ENCODE data around the gene FAM120AOS. TPM values are rescaled to one million over a fixed set of nuclear protein-coding genes. Genes with fewer than 3 reads are reported as not detected.

The FAM120AOS gene
- polyA plus RNA-seq, 1 donor from 2014 or later, result 44.5 TPM

- Histone ChIP-seq H4K20me1 (ENCODE audit: insufficient read depth) (no peaks in the 10 kb centered on the region), H3K4me2 (ENCODE audit: low read length) (no peak overlapping the region), H3K4me3 (ENCODE audit: low read length) (no peak overlapping the region), H3F3A (ENCODE audit: insufficient read depth, low read length, poor library complexity, severe bottlenecking) (no peaks in the 10 kb centered on the region), H3K36me3 (ENCODE audit: insufficient read depth, low read length) (no peaks in the 10 kb centered on the region), H3K9ac (ENCODE audit: low read length) (no peak overlapping the region), H3K79me2 (replicated peaks; ENCODE audit: insufficient read depth, low read length) (peaks cover 56% of the 10 kb centered on the region), H3K27me3 (ENCODE audit: insufficient read depth, low read depth, low read length) (no peaks in the 10 kb centered on the region), H3K9me2 (ENCODE audit: insufficient read depth, low read length) (no peaks in the 10 kb centered on the region), H3K27ac (ENCODE audit: low read length) (no peak overlapping the region), H2AFZ (ENCODE audit: low read depth, low read length) (no peak overlapping the region), H3K9me3 (ENCODE audit: low read length) (no peaks in the 10 kb centered on the region)
- no peak for TF ChIP-seq POLR2AphosphoS5 (IDR thresholded peaks at IDR 0.05)
These were observed 11.5 kb upstream of the FAM120AOS start for GRCh38 chr9:93464876-93465275.

GRCh38 chr9:93464395-93464794 lies 11.0 kb upstream of the FAM120AOS start:
- H3K79me2 ChIP-seq (replicated peaks; ENCODE audit: insufficient read depth, low read length), result peaks cover 51% of the 10 kb centered on the region
- H3F3A ChIP-seq (ENCODE audit: insufficient read depth, low read length, poor library complexity, severe bottlenecking), result no peaks in the 10 kb centered on the region
- no peak overlapping the region for H3K9ac ChIP-seq (ENCODE audit: low read length)
- H3K27me3 ChIP-seq (ENCODE audit: insufficient read depth, low read depth, low read length), result no peaks in the 10 kb centered on the region
- no peaks in the 10 kb centered on the region for H3K36me3 ChIP-seq (ENCODE audit: insufficient read depth, low read length)
- no peak overlapping the region for H3K4me3 ChIP-seq (ENCODE audit: low read length)
- TF ChIP-seq REST (IDR thresholded peaks at IDR 0.05; ENCODE audit: borderline replicate concordance) (no peak), MXI1 (conservative IDR thresholded peaks at IDR 0.05; ENCODE audit: poor library complexity, severe bottlenecking) (no peak), SMC3 (conservative IDR thresholded peaks at IDR 0.05; ENCODE audit: poor library complexity) (no peak), EZH2 (IDR thresholded peaks at IDR 0.05; ENCODE audit: borderline replicate concordance, insufficient read depth, low read length, poor library complexity, severe bottlenecking) (no peak), POLR2AphosphoS5 (IDR thresholded peaks at IDR 0.05) (no peak), TAF1 (IDR thresholded peaks at IDR 0.05; ENCODE audit: low read depth) (no peak), EP300 (conservative IDR thresholded peaks at IDR 0.05; ENCODE audit: poor library complexity, severe bottlenecking) (no peak), CTCF (IDR thresholded peaks at IDR 0.05; ENCODE audit: poor library complexity, severe bottlenecking) (no peak), RAD21 (conservative IDR thresholded peaks at IDR 0.05) (no peak)
- H4K20me1 ChIP-seq (ENCODE audit: insufficient read depth), result no peaks in the 10 kb centered on the region
- no peak overlapping the region for H2AFZ ChIP-seq (ENCODE audit: low read depth, low read length)
- no peak overlapping the region for H3K27ac ChIP-seq (ENCODE audit: low read length)
- no peak overlapping the region for H3K4me2 ChIP-seq (ENCODE audit: low read length)
- H3K9me3 ChIP-seq (ENCODE audit: low read length), result no peaks in the 10 kb centered on the region
- no peaks in the 10 kb centered on the region for H3K9me2 ChIP-seq (ENCODE audit: insufficient read depth, low read length)
